ENCODE results near the gene GATA5.

GRCh38 chr20:62517168-62517567 lies 41.4 kb upstream of the GATA5 start:
- TF ChIP-seq REST (IDR thresholded peaks at IDR 0.05; ENCODE audit: borderline replicate concordance) (no peak), EZH2 (IDR thresholded peaks at IDR 0.05; ENCODE audit: borderline replicate concordance, insufficient read depth, low read length, poor library complexity, severe bottlenecking) (no peak), CTCF (IDR thresholded peaks at IDR 0.05; ENCODE audit: poor library complexity, severe bottlenecking) (no peak), POLR2AphosphoS5 (IDR thresholded peaks at IDR 0.05) (no peak), SMC3 (conservative IDR thresholded peaks at IDR 0.05; ENCODE audit: poor library complexity) (no peak), EP300 (conservative IDR thresholded peaks at IDR 0.05; ENCODE audit: poor library complexity, severe bottlenecking) (no peak), RAD21 (conservative IDR thresholded peaks at IDR 0.05) (no peak)
